ENCODE results near the gene COPE. TPM values are rescaled to one million over a fixed set of nuclear protein-coding genes. Genes with fewer than 3 reads are reported as not detected.

COPE gene
- total and polyA plus RNA-seq, 2 of the 8 experiments (the other 6 are each of a cell fraction or from before 2014, with no cell fraction given): 178 to 356 TPM

DNA sequence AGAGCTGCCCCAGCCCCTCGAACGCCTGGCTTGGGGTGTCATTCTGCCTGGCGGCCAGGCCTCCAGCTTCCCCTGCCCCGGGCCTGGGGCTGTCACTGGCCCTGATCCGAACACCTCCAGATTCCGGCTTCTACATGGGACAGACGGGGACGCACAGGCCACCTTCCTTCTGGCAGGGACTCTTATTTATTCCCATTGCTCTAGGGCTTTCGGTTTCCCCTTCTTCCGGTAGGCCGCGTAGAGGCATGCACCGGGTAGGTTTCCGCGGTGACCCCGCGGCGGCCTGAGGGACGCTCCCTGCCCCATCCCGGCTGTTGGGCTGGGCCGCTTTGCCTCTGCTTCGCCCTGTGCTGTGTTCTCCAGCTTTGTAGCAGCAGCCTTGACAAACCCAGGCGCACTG, 51.4 kb downstream of the COPE start:
- Histone ChIP-seq H3K14ac (ENCODE audit: insufficient read length) (no peak overlapping the region), H2AK5ac (ENCODE audit: low read depth, low read length) (0 out of 2 replicates have a peak overlapping the region, but pooled peaks have one; percentile 13), H3K9me3 (ENCODE audit: insufficient read depth in 2 of 2, low read depth in 1 of 2, low read length in 1 of 2) (no peaks in the 10 kb centered on the region), H3K4me3 (ENCODE audit: extremely low read depth in 1 of 4, insufficient read depth in 2 of 4, low read depth in 3 of 4, low read length in 4 of 4) (no peak overlapping the region), H4K5ac (ENCODE audit: insufficient read length, low read depth, low read length) (no peak overlapping the region), H3K4me2 (ENCODE audit: insufficient read depth in 1 of 2, low read depth in 2 of 2, low read length in 2 of 2) (no peak overlapping the region; a peak in 1 of 4 replicates), H3K56ac (replicated peaks; ENCODE audit: insufficient read length, low read depth, low read length) (no peak overlapping the region), H2BK5ac (ENCODE audit: low read depth, low read length) (0 out of 2 replicates have a peak overlapping the region, but pooled peaks have one; percentile 44), H3K18ac (ENCODE audit: extremely low read depth, low read length) (no peak overlapping the region), H2AFZ (ENCODE audit: low read length) (no peak overlapping the region), H3K79me1 (ENCODE audit: low read depth, low read length) (no peaks in the 10 kb centered on the region; the same call in 1 of the 2 replicates), H3K4me1 (replicated peaks in 1 of 4; ENCODE audit: control insufficient read depth in 3 of 4, insufficient read depth in 4 of 4, low read length in 3 of 4) (peaks cover 0 to 13% (median 4%) of the 10 kb centered on the region in 4 experiments; a peak in 4 of 7 replicates), H3K23me2 (ENCODE audit: low read depth, low read length) (peaks cover 4% of the 10 kb centered on the region; the same call in 1 of the 2 replicates), H3K23ac (ENCODE audit: insufficient read length) (no peak overlapping the region), H3K27me3 (replicated peaks in 1 of 4; ENCODE audit: control insufficient read depth in 3 of 4, extremely low read depth in 1 of 4, insufficient read depth in 3 of 4, low read length in 3 of 4) (peaks cover 0 to 2% (median 0%) of the 10 kb centered on the region in 4 experiments; a peak in 1 of 7 replicates), H2BK120ac (replicated peaks; ENCODE audit: low read depth, low read length) (no peak overlapping the region), H4K8ac (ENCODE audit: extremely low read depth, insufficient read depth, low read length) (no peak overlapping the region; the same call in 1 of the 2 replicates), H3K4ac (replicated peaks; ENCODE audit: insufficient read length, low read depth, low read length) (no peak overlapping the region), H2BK15ac (ENCODE audit: low read length) (no peak overlapping the region; the same call in 1 of the 2 replicates), H3K9ac (replicated peaks in 1 of 4; ENCODE audit: extremely low read depth in 1 of 4, low read depth in 3 of 4, low read length in 3 of 4) (no peak overlapping the region; a peak in 1 of 7 replicates), H4K91ac (replicated peaks; ENCODE audit: insufficient read length, low read length) (no peak overlapping the region), H2BK12ac (ENCODE audit: low read depth, low read length) (no peak overlapping the region), H2BK20ac (ENCODE audit: low read length) (no peak overlapping the region), H3K36me3 (ENCODE audit: control insufficient read depth in 2 of 4, insufficient read depth in 4 of 4, low read length in 3 of 4) (peaks cover 12 to 30% (median 23%) of the 10 kb centered on the region in 4 experiments), H3K27ac (ENCODE audit: low read depth, low read length) (no peak overlapping the region), H4K20me1 (replicated peaks in 1 of 2; ENCODE audit: control insufficient read depth in 1 of 2, insufficient read depth in 2 of 2, low read length in 2 of 2) (peaks cover 5 to 18% of the 10 kb centered on the region in 2 experiments), H3K79me2 (ENCODE audit: control insufficient read depth in 1 of 2, insufficient read depth in 2 of 2, low read length in 2 of 2) (no peaks in the 10 kb centered on the region)
- WGBS, 2 experiments (ENCODE audit: extremely low coverage in 1 of 2, insufficient coverage in 1 of 2, insufficient read length in 1 of 2, insufficient replicate concordance in 2 of 2, low coverage in 1 of 2, low lambda C conversion rate in 2 of 2, missing lambda C conversion rate in 1 of 2): 92% methylated on average over 23 of the region's 23 CpGs; no CpG with 5 or more reads in 1 of the 2 experiments
- POLR2A ChIA-PET (ENCODE audit: partially characterized antibody): interaction anchor here (1.2 to 1.3 kb wide), 2 partner anchors 87 to 119 kb away, joined by 3 to 4 read pairs; no protein-coding TSS in a partner anchor
- no peak for FAIRE-seq
- DNase-seq (ENCODE audit: low read depth in 1 of 2, low spot score in 2 of 2): no peak
- CTCF ChIA-PET (ENCODE audit: partially characterized antibody): interaction anchor here (0.8 to 15.1 kb wide), 18 partner anchors 10 to 807 kb away, joined by 3 to 247 read pairs (median 3); no protein-coding TSS in a partner anchor
- TF ChIP-seq SIN3A (conservative IDR thresholded peaks at IDR 0.05 in 1 of 2, IDR thresholded peaks at IDR 0.05 in 1 of 2; ENCODE audit: low read depth in 1 of 2, low read length in 2 of 2) (no peak), SP4 (IDR thresholded peaks at IDR 0.05; ENCODE audit: low read length) (no peak), KDM1A (IDR thresholded peaks at IDR 0.05; ENCODE audit: borderline replicate concordance, low read length) (no peak), NRF1 (IDR thresholded peaks at IDR 0.05; ENCODE audit: low read depth, low read length) (no peak), SAP30 (IDR thresholded peaks at IDR 0.05; ENCODE audit: insufficient read depth, insufficient replicate concordance, low read length) (no peak), SP2 (IDR thresholded peaks at IDR 0.05; ENCODE audit: low read length) (no peak), POU5F1 (IDR thresholded peaks at IDR 0.05; ENCODE audit: low read depth, low read length) (no peak), RNF2 (IDR thresholded peaks at IDR 0.05; ENCODE audit: borderline replicate concordance, low read depth, low read length, missing control alignments, poor library complexity, severe bottlenecking) (no peak), POLR2AphosphoS5 (IDR thresholded peaks at IDR 0.05; ENCODE audit: low read depth, low read length) (no peak), GABPA (IDR thresholded peaks at IDR 0.05; ENCODE audit: borderline replicate concordance, insufficient read depth, low read length) (no peak)
- TF ChIP-seq, protein P1, sequence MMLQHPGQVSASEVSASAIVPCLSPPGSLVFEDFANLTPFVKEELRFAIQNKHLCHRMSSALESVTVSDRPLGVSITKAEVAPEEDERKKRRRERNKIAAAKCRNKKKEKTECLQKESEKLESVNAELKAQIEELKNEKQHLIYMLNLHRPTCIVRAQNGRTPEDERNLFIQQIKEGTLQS (IDR thresholded peaks at IDR 0.05; ENCODE audit: insufficient read depth, low read depth, low read length): no peak
